ENCODE results near the gene ELP1. TPM values are rescaled to one million over a fixed set of nuclear protein-coding genes. Genes with fewer than 3 reads are reported as not detected.
"Not testable (repeated sequence)": the region's sequence is repeated elsewhere in the genome, so short reads cannot be mapped to it uniquely, and the experiment has no call there.

The ELP1 gene
- total RNA-seq, 4 donors from 2014 or later = 21.6 to 61.4 (median 25.7) TPM

DNA sequence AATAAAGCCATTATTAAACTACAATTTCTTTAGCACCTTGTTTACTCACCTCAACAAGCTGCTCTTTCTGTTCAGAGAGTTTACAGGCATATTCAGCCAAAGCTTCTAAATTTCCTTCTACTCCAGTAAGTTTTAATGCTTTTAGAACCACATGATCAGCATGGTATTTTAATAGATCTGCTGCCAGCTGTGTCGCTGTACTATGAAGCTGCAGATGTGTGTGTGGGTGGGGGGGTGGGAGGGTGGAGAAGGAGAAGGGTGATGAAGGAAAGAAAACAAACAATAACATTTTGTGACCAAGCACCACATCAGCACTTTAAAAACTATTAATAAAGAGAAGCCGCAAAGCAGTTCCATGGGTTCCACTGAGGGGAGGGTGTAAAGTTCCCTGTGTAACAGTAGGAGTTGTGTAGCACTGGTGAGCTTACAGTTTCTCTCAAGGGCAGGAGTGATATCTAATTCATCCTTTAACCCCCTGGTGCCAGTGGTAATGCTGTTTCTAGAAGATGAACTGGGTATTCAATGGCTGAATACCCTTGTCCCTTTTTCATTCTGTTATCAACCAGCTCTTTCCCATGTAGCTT is 38.8 kb upstream of the ELP1 start:
- 23 to 34% methylated on average over 2 of the region's 2 CpGs for WGBS, 2 donors
- peak overlapping the region in 2 of 4 donors; percentile 59 to 70 for H3K27ac ChIP-seq

GRCh38 chr9:108972186-108972585 is 38.3 kb upstream of the ELP1 start:
- Histone ChIP-seq H3K27me3 (no peaks in the 10 kb centered on the region), H3K4me3 (no peak overlapping the region), H3K9me3 (no peaks in the 10 kb centered on the region), H3K4me1 (peaks cover 0 to 29% (median 12%) of the 10 kb centered on the region in 4 donors), H3K27ac (peak overlapping the region in 2 of 4 donors; percentile 59 to 70), H3K36me3 (peaks cover 0 to 47% (median 0%) of the 10 kb centered on the region in 3 donors)
- TF ChIP-seq, protein P1, sequence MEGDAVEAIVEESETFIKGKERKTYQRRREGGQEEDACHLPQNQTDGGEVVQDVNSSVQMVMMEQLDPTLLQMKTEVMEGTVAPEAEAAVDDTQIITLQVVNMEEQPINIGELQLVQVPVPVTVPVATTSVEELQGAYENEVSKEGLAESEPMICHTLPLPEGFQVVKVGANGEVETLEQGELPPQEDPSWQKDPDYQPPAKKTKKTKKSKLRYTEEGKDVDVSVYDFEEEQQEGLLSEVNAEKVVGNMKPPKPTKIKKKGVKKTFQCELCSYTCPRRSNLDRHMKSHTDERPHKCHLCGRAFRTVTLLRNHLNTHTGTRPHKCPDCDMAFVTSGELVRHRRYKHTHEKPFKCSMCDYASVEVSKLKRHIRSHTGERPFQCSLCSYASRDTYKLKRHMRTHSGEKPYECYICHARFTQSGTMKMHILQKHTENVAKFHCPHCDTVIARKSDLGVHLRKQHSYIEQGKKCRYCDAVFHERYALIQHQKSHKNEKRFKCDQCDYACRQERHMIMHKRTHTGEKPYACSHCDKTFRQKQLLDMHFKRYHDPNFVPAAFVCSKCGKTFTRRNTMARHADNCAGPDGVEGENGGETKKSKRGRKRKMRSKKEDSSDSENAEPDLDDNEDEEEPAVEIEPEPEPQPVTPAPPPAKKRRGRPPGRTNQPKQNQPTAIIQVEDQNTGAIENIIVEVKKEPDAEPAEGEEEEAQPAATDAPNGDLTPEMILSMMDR (IDR thresholded peaks at IDR 0.05) = no peak
- TF ChIP-seq EP300 (IDR thresholded peaks at IDR 0.05) (no peak), POLR2A (IDR thresholded peaks at IDR 0.05) (no peak)
- no peak for DNase-seq (ENCODE audit: low spot score in 2 of 2)
- WGBS, 2 donors = 73 to 79% methylated on average over 3 of the region's 3 CpGs

More for the DNA sequence above, 38.8 kb upstream of the ELP1 start:
- peaks cover 0 to 29% (median 12%) of the 10 kb centered on the region in 4 donors for H3K4me1 ChIP-seq
- no peak for DNase-seq (ENCODE audit: low spot score in 2 of 2)
- no peaks in the 10 kb centered on the region for H3K27me3 ChIP-seq
- H3K4me3 ChIP-seq = no peak overlapping the region
- H3K36me3 ChIP-seq = peaks cover 0 to 42% (median 0%) of the 10 kb centered on the region in 3 donors
- H3K9me3 ChIP-seq = no peaks in the 10 kb centered on the region
- TF ChIP-seq EP300 (IDR thresholded peaks at IDR 0.05) = no peak
- no peak for TF ChIP-seq POLR2A (IDR thresholded peaks at IDR 0.05)
- TF ChIP-seq, protein P1 (IDR thresholded peaks at IDR 0.05) = no peak

GRCh38 chr9:108971392-108971791 is 37.5 kb upstream of the ELP1 start:
- not testable (repeated sequence) for H3K9me3 ChIP-seq; DNase-seq (ENCODE audit: low spot score in 2 of 2)
- 91 to 92% methylated on average over 2 of the region's 2 CpGs for WGBS, 2 donors

GRCh38 chr9:108967916-108968315 is 34.0 kb upstream of the ELP1 start:
- Histone ChIP-seq H3K4me3 (no peak overlapping the region), H3K27ac (no peak overlapping the region), H3K36me3 (peaks cover 0 to 67% (median 0%) of the 10 kb centered on the region in 3 donors), H3K9me3 (no peaks in the 10 kb centered on the region), H3K27me3 (no peaks in the 10 kb centered on the region), H3K4me1 (peaks cover 0 to 12% (median 2%) of the 10 kb centered on the region in 4 donors)
- no peak for DNase-seq (ENCODE audit: low spot score in 2 of 2)
- TF ChIP-seq, protein P1 (IDR thresholded peaks at IDR 0.05) = no peak
- TF ChIP-seq EP300 (IDR thresholded peaks at IDR 0.05) (no peak), POLR2A (IDR thresholded peaks at IDR 0.05) (no peak)

More at GRCh38 chr9:108971392-108971791, 37.5 kb upstream of the ELP1 start:
- Histone ChIP-seq H3K27ac (peak overlapping the region in 1 of 4 donors; percentile 70), H3K36me3 (peaks cover 0 to 53% (median 0%) of the 10 kb centered on the region in 3 donors), H3K4me1 (peaks cover 0 to 29% (median 12%) of the 10 kb centered on the region in 4 donors)
- not testable (repeated sequence) for H3K27me3 ChIP-seq, H3K4me3 ChIP-seq

DNA sequence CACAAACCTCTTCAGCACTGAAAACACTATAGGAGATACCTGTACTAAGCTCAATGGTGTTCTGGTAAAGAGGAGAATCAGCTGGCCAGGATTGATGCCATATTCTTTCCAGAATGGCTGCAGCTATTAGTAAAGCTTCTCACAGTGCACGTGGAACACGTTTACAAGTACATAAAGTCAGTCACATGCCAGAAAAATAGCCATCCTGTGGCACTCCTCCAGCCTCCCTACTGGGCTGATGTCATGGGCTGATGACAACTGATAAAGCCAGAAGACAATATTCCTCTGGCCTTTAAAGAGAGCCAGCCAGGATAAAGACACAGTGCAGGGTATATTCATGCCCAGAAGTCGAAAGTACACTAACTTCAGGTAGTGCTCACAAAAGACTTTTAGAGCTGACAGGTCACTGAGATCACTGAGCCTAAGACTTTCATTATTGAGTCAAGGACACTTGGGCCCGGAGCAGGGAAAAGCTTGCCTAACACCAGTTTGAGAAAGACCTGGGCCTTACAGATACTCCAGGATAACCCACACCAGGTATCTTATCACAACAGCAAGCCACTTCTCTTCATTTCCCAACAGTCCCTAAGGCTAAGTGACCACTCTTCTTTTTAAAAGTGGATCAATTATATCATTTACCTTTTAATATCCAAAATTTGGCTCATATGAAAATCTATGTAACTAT is 29.7 kb upstream of the ELP1 start:
- peak overlapping the region in 1 of 4 donors; percentile 11 for H3K27ac ChIP-seq
- peaks cover 0 to 54% (median 0%) of the 10 kb centered on the region in 3 donors for H3K36me3 ChIP-seq
- H3K4me1 ChIP-seq = no peaks in the 10 kb centered on the region
- 71% methylated on average over 4 of the region's 4 CpGs for WGBS, 2 donors
- H3K9me3 ChIP-seq = no peaks in the 10 kb centered on the region
- no peak overlapping the region for H3K4me3 ChIP-seq
- no peak for DNase-seq (ENCODE audit: low spot score in 2 of 2)
- TF ChIP-seq, protein P1 (IDR thresholded peaks at IDR 0.05) = no peak
- no peak for TF ChIP-seq POLR2A (IDR thresholded peaks at IDR 0.05)
- TF ChIP-seq EP300 (IDR thresholded peaks at IDR 0.05) = no peak
- no peaks in the 10 kb centered on the region for H3K27me3 ChIP-seq
